ENCODE results near the gene RAB11FIP4. TPM values are rescaled to one million over a fixed set of nuclear protein-coding genes. Genes with fewer than 3 reads are reported as not detected.

The RAB11FIP4 gene
- total and polyA plus RNA-seq, 2 donors (not counting 3 experiments of a cell fraction or from before 2014, with no cell fraction given), result 0.08 to 0.38 TPM

DNA sequence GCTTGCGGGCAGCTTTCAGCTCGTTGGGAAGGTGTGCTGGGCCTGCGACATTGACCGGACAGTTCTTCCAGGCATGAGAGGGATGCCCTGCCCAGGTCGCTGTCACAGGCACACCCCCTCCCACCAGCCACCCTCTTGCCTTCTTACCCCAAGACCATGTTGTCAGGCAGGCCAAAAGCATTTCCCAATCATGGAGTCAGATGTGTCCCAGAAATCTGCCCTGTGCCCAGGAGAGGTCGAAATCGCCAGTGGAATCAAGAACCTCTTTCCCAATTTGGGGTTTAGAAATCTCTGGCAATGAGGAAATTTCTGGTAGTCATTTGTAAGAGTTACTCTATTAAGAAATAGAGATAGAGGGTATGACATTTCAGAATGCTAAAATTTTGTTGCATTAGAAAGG lies 177.1 kb downstream of the RAB11FIP4 start:
- no peak overlapping the region for H3K9ac ChIP-seq (replicated peaks; ENCODE audit: extremely low read depth, insufficient read depth, low read length)
- H3K9me1 ChIP-seq (replicated peaks; ENCODE audit: control insufficient read depth, extremely low read depth, insufficient read depth, low read length), result no peaks in the 10 kb centered on the region
- DNase-seq (ENCODE audit: low read depth, low spot score) (no peak), FAIRE-seq (no peak)
- no peaks in the 10 kb centered on the region for H3K9me3 ChIP-seq (replicated peaks; ENCODE audit: control insufficient read depth, insufficient read depth, low read length)
- TF ChIP-seq JUN (IDR thresholded peaks at IDR 0.05; ENCODE audit: borderline replicate concordance, insufficient read depth, insufficient read length, low read depth) (no peak), MYC (IDR thresholded peaks at IDR 0.05; ENCODE audit: low read depth, low read length) (no peak), EZH2 (IDR thresholded peaks at IDR 0.05; ENCODE audit: borderline replicate concordance, low read depth, low read length, severe bottlenecking) (no peak), GATA2 (IDR thresholded peaks at IDR 0.05; ENCODE audit: insufficient read depth, insufficient read length, low read depth, low read length) (no peak)
- dilution Hi-C loops (cut with MboI; ENCODE audit: extremely low pct_ligation_motif_present, low sequenced_read_pairs), result no loop called here
- no peaks in the 10 kb centered on the region for H4K20me1 ChIP-seq (replicated peaks; ENCODE audit: control insufficient read depth, extremely low read depth, insufficient read depth, low read length)
- H3K79me2 ChIP-seq (ENCODE audit: control insufficient read depth, insufficient read depth, low read length), result peaks cover 97% of the 10 kb centered on the region
- H3K36me3 ChIP-seq (ENCODE audit: control insufficient read depth in 2 of 2, extremely low read depth in 1 of 2, insufficient read depth in 2 of 2, low read length in 2 of 2), result peaks cover 5 to 7% of the 10 kb centered on the region in 2 experiments
- no peak overlapping the region for H3K4me2 ChIP-seq (ENCODE audit: insufficient read depth, low read length)
- no peak overlapping the region for H3K4me3 ChIP-seq (replicated peaks in 1 of 3; ENCODE audit: insufficient read depth in 1 of 3, low read depth in 1 of 3, low read length in 3 of 3)
- intact Hi-C loops (cut with micrococcal nuclease), result no loop called here
- POLR2A ChIA-PET, result no interaction called here
- no peak overlapping the region for H3K27ac ChIP-seq (ENCODE audit: insufficient read depth, low read depth, low read length)
- peaks cover 9% of the 10 kb centered on the region for H3K4me1 ChIP-seq (ENCODE audit: control insufficient read depth, extremely low read depth, insufficient read depth, low read length)
- H3K27me3 ChIP-seq (ENCODE audit: control insufficient read depth in 2 of 2, insufficient read depth in 2 of 2, low read length in 2 of 2), result no peaks in the 10 kb centered on the region
- CTCF ChIA-PET, result no interaction called here
- H2AFZ ChIP-seq (ENCODE audit: low read depth, low read length), result no peak overlapping the region
- BruUV-seq (replicated peaks), result no TSS peak

DNA sequence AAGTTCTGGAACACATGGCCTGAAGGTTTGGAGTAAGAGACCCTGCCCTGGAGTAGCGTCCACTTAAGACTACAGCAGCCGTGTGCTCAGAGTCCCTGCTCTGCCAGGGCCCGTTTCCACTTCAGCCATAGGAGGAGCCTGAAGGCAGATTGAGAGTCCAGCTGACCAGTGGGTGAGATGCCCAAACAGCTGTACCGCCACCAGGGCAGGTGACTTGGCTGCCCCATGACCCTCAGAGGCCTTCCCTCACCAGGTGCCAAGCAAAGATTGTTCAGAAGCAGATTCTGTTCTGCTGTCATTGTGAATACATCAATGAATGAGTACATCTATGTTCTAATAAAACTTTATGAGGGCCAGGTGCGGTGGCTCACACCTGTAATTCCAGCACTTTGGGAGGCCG lies 178.8 kb downstream of the RAB11FIP4 start:
- H3K27me3 ChIP-seq (ENCODE audit: control insufficient read depth in 2 of 2, insufficient read depth in 2 of 2, low read length in 2 of 2), result no peaks in the 10 kb centered on the region
- no peaks in the 10 kb centered on the region for H3K9me3 ChIP-seq (replicated peaks; ENCODE audit: control insufficient read depth, insufficient read depth, low read length)
- TF ChIP-seq, protein P1, sequence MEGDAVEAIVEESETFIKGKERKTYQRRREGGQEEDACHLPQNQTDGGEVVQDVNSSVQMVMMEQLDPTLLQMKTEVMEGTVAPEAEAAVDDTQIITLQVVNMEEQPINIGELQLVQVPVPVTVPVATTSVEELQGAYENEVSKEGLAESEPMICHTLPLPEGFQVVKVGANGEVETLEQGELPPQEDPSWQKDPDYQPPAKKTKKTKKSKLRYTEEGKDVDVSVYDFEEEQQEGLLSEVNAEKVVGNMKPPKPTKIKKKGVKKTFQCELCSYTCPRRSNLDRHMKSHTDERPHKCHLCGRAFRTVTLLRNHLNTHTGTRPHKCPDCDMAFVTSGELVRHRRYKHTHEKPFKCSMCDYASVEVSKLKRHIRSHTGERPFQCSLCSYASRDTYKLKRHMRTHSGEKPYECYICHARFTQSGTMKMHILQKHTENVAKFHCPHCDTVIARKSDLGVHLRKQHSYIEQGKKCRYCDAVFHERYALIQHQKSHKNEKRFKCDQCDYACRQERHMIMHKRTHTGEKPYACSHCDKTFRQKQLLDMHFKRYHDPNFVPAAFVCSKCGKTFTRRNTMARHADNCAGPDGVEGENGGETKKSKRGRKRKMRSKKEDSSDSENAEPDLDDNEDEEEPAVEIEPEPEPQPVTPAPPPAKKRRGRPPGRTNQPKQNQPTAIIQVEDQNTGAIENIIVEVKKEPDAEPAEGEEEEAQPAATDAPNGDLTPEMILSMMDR (IDR thresholded peaks at IDR 0.05; ENCODE audit: extremely low read depth in 1 of 2, insufficient read depth in 1 of 2, low read depth in 1 of 2, low read length in 2 of 2), result no peak
- no peak for TF ChIP-seq JUN (IDR thresholded peaks at IDR 0.05; ENCODE audit: borderline replicate concordance, insufficient read depth, insufficient read length, low read depth)
- no peak for TF ChIP-seq POLR2AphosphoS5 (IDR thresholded peaks at IDR 0.05; ENCODE audit: insufficient read depth, low read depth, low read length)
- TF ChIP-seq MYC (IDR thresholded peaks at IDR 0.05; ENCODE audit: low read depth, low read length), result no peak
- no peak for TF ChIP-seq FOS (IDR thresholded peaks at IDR 0.05; ENCODE audit: borderline replicate concordance, insufficient read depth, low read length)
- TF ChIP-seq GATA2 (IDR thresholded peaks at IDR 0.05; ENCODE audit: insufficient read depth, insufficient read length, low read depth, low read length), result no peak
- TF ChIP-seq EZH2 (IDR thresholded peaks at IDR 0.05; ENCODE audit: borderline replicate concordance, low read depth, low read length, severe bottlenecking), result no peak
- TF ChIP-seq, protein P2, sequence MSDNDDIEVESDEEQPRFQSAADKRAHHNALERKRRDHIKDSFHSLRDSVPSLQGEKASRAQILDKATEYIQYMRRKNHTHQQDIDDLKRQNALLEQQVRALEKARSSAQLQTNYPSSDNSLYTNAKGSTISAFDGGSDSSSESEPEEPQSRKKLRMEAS (IDR thresholded peaks at IDR 0.05; ENCODE audit: insufficient read depth, insufficient read length), result no peak
- TF ChIP-seq POLR2A (IDR thresholded peaks at IDR 0.05; ENCODE audit: low read depth, low read length), result no peak
- FAIRE-seq (no peak), DNase-seq (ENCODE audit: low read depth, low spot score) (no peak)
- H2AFZ ChIP-seq (ENCODE audit: low read depth, low read length), result no peak overlapping the region
- peaks cover 96% of the 10 kb centered on the region for H3K79me2 ChIP-seq (ENCODE audit: control insufficient read depth, insufficient read depth, low read length)
- peaks cover 5 to 7% of the 10 kb centered on the region in 2 experiments for H3K36me3 ChIP-seq (ENCODE audit: control insufficient read depth in 2 of 2, extremely low read depth in 1 of 2, insufficient read depth in 2 of 2, low read length in 2 of 2)
- peaks cover 3% of the 10 kb centered on the region for H3K4me1 ChIP-seq (ENCODE audit: control insufficient read depth, extremely low read depth, insufficient read depth, low read length)
- H3K4me2 ChIP-seq (ENCODE audit: insufficient read depth, low read length), result no peak overlapping the region
- POLR2A ChIA-PET, result no interaction called here
- dilution Hi-C loops (cut with MboI; ENCODE audit: extremely low pct_ligation_motif_present, low sequenced_read_pairs) (no loop called here), intact Hi-C loops (cut with micrococcal nuclease) (no loop called here)
- BruUV-seq (replicated peaks), result no TSS peak
- H3K4me3 ChIP-seq (replicated peaks in 1 of 3; ENCODE audit: insufficient read depth in 1 of 3, low read depth in 1 of 3, low read length in 3 of 3), result no peak overlapping the region
- no peak overlapping the region for H3K9ac ChIP-seq (replicated peaks; ENCODE audit: extremely low read depth, insufficient read depth, low read length)
- CTCF ChIA-PET, result no interaction called here
- no peaks in the 10 kb centered on the region for H4K20me1 ChIP-seq (replicated peaks; ENCODE audit: control insufficient read depth, extremely low read depth, insufficient read depth, low read length)
- no peak overlapping the region for H3K27ac ChIP-seq (ENCODE audit: insufficient read depth, low read depth, low read length)
- H3K9me1 ChIP-seq (replicated peaks; ENCODE audit: control insufficient read depth, extremely low read depth, insufficient read depth, low read length), result no peaks in the 10 kb centered on the region
